ENCODE data around the gene OBP2B.

- no peak for TF ChIP-seq CTCF (IDR thresholded peaks at IDR 0.05)
- no peak for TF ChIP-seq REST (IDR thresholded peaks at IDR 0.05; ENCODE audit: insufficient read depth in 1 of 2, low read depth in 2 of 2, low read length in 1 of 2)
- TF ChIP-seq TCF7L2 (IDR thresholded peaks at IDR 0.05; ENCODE audit: low read depth, low read length) = no peak
These were observed 44.9 kb downstream of the OBP2B start for GRCh38 chr9:133164191-133164590.

All from Panc1 (cell line).